ENCODE measurements around the gene SYVN1. TPM values are rescaled to one million over a fixed set of nuclear protein-coding genes. Genes with fewer than 3 reads are reported as not detected.

Gene SYVN1
- polyA plus RNA-seq, 4 donors, result 40.4 to 57.0 (median 48.3) TPM

DNA sequence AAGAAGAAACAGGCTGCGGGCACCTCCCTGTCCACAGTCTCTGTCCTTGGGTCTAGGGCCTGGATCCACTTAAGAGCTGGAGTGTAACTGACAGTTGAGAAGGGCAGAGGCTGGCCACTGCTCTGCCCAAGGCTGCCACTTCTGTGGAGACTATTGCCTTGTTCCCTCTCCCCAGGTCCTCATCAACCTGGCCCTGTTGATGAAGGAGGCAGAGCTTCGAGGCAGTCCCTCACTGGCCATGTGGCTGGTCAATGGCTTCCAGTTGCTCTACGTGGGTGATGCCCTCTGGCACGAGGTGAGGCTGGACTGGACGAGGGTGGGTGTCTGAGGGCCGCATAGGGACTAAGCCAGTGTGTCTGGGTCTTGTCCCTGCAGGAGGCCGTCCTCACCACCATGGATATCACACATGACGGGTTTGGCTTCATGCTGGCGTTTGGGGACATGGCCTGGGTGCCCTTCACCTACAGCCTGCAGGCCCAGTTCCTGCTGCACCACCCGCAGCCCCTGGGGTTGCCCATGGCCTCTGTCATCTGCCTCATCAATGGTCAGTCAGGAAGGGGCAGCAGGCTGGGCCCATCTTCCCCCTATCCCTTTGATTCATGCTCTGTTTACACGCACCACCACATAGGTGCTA lies 19.7 kb downstream of the SYVN1 start:
- no peak for DNase-seq (ENCODE audit: low read depth in 4 of 4, low spot score in 2 of 4)

- no peak for DNase-seq (ENCODE audit: low read depth in 4 of 4, low spot score in 2 of 4)
Measured at GRCh38 chr11:65113839-65114238, 20.5 kb downstream of the SYVN1 start.

DNA sequence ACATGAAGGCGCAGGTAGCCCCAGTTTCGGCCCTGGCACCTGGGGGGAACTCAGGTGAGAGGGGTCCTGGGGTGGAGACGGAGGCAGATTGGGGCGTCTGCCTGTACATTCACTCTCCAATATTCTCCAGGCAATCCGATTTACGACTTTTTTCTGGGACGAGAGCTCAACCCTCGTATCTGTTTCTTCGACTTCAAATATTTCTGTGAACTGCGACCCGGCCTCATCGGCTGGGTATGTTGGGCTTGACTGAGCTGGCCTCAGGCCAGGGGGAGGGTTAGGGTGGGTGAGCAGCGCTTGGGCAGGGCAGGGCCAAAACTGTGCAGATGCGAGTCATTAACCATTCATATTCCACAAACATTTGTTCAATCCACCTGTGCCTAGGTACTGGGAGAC lies 21.0 kb downstream of the SYVN1 start:
- DNase-seq (ENCODE audit: low read depth in 4 of 4, low spot score in 2 of 4), result no peak

- DNase-seq (ENCODE audit: low read depth in 4 of 4, low spot score in 2 of 4), result no peak
Measured at GRCh38 chr11:65112546-65113360, 21.6 kb downstream of the SYVN1 start.

DNA sequence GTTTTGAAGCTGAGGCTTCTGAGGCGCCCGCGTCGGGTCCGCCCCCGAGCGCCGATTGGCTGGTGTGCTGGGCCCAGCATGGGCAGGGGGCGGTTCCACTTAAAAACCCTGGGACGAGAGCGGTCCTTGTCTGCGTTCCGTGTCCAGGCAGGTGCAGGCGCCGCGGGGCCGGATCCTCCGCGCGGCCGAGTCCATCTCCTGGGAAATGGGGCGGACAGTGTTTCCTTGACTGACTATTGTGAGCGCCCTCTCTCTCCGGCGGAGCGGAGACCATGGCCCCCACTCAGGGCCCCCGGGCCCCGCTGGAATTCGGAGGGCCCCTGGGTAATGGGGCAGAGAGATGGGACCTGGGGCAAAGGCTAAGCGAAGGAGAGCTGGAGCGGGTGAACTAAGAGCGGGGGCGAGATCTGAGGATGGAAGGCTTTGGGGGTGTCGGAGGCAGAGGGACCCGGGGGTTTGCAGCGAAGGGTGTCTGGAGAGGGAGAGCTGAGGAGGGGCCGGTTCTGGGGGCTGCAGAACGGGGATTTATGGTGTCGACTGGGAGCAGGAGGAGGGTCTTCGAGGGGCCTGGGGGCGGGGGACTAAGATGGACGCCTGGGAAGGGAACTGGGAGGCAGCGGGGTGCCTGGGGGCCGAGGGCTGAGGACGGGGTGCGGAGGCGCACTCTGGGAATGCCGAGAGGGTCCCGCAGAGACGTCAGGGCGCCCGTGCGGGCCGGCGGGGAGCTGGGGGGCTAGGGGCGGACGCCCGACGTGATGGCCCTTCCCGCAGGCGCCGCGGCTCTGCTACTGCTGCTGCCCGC lies 22.4 kb downstream of the SYVN1 start, which contains the start of gene TM7SF2:
Gene TM7SF2 (plus strand): TSS at position 129 of the 802 bp plus-strand sequence. CDS start 144 bp downstream, at position 273.
- peak in 2 of 4 donors; percentile 82 to 91 for DNase-seq (ENCODE audit: low read depth in 4 of 4, low spot score in 2 of 4)

GRCh38 chr11:65111159-65111743 lies 23.1 kb downstream of the SYVN1 start:
- no peak for DNase-seq (ENCODE audit: low read depth in 4 of 4, low spot score in 2 of 4)

DNA sequence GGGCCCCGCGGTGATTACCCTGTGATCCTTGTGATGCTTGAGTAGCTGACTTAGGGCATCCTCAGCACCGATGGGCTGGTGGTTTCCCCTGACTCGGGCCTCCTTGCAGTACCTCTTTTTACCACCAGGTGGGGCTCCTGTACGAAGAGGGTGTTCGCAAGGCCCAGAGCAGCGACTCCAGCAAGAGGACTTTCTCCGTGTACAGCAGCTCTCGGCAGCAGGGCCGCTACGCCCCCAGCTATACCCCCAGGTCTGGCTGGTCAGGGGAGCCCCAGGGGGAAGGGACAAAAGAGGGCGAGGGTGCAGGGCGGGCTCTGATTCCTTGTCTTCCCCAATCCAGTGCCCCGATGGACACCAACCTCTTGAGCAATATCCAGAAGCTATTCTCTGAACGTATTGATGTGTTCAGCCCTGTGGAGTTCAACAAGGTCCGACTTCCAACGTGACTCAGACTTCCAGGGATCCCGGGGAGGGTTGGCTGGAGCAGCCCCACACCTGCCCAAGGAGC lies 23.9 kb downstream of the SYVN1 start:
- peak in 2 of 4 donors; percentile 53 to 76 for DNase-seq (ENCODE audit: low read depth in 4 of 4, low spot score in 2 of 4)

GRCh38 chr11:65109231-65110198 lies 24.8 kb downstream of the SYVN1 start:
- DNase-seq (ENCODE audit: low read depth in 4 of 4, low spot score in 2 of 4), result no peak

DNA sequence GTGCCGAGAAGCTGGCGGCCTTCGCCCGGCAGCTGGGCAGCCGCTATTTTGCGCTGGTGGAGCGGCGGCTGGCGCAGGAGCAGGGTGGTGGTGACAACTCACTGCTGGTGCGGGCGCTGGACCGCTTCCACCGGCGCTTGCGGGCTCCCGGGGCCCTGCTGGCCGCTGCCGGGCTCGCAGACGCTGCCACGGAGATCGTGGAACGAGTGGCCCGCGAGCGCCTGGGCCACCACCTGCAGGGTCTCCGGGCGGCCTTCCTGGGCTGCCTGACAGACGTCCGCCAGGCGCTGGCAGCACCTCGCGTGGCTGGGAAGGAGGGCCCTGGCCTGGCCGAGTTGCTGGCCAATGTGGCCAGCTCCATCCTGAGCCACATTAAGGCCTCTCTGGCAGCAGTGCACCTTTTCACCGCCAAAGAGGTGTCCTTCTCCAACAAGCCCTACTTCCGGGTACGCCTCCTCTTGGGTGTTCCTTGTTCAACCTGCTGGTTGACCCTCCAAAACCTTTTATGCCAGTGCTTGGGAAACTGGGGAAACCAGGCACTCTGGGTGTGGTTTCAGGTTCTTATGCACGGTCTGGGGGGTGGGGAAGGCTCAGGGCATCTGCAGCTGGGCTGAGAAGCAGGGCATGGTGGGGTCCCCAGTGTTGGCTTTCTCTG lies 25.7 kb downstream of the SYVN1 start:
- no peak for DNase-seq (ENCODE audit: low read depth in 4 of 4, low spot score in 2 of 4)

DNA sequence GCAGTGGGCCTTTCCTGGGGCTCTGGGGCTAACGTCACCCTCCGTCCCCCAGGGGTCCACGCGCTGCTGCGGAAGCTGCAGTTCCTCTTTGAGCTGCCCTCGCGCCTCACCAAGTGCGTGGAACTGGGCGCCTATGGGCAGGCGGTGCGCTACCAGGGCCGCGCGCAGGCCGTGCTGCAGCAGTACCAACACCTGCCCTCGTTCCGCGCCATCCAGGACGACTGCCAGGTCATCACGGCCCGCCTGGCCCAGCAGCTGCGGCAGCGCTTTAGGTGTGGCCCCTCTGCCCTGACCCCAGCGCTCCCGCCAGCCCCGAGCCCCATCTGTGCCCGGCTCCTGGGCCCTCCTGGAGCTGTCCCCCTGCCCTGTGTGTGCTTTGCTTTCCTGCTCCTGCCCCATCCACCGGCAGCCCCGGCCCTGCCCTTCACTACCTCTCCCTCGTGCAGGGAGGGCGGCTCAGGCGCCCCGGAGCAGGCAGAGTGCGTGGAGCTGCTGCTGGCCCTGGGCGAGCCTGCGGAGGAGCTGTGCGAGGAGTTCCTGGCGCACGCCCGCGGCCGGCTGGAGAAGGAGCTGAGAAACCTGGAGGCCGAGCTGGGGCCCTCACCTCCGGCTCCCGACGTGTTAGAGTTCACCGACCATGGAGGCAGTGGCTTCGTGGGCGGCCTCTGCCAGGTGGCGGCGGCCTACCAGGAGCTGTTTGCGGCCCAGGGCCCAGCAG lies 26.4 kb downstream of the SYVN1 start:
- DNase-seq (ENCODE audit: low read depth in 4 of 4, low spot score in 2 of 4), result no peak

DNA sequence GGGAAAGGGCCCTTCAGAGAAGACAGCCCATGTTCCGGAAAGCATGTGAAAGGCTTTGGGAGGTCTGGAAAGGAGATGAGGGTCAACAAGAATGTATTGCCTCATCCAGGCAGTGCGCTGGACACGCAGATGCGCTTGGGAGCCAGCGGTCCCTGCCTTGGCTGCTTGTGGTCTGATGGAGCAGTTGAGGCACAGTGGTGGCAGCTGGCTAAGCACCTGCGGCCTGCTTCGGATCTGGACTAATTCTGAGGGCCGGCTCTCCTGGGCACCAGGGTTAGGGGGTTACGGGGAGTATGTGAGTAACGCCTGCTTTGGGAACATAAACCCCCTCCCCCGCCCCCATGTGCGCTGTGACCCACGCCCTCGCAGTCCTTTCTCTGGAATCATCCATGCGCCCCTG lies 27.2 kb downstream of the SYVN1 start:
- DNase-seq (ENCODE audit: low read depth in 4 of 4, low spot score in 2 of 4), result no peak

DNA sequence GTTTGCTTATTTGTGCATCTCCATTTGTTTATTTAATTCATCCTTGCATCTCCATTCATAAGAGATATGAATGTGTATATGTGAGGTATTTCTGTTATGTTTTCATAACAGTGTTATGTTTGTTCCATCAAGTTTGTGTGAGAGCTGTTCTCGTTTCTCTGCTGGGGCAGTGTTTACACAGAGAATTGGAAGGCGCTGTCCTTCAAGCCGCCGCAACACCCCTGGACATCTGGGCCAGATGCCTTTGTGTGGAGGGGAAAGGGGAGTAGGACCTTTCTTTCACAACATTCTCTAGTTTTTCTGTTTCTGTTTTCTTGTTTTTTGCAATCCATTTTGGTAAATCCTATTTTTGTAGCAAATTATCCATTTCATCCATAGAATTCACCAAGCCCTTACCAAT lies 29.7 kb downstream of the SYVN1 start:
- no peak for DNase-seq (ENCODE audit: low read depth in 4 of 4, low spot score in 2 of 4)

- DNase-seq (ENCODE audit: low read depth in 4 of 4, low spot score in 2 of 4), result no peak
Measured at GRCh38 chr11:65103476-65103875, 30.8 kb downstream of the SYVN1 start.

DNA sequence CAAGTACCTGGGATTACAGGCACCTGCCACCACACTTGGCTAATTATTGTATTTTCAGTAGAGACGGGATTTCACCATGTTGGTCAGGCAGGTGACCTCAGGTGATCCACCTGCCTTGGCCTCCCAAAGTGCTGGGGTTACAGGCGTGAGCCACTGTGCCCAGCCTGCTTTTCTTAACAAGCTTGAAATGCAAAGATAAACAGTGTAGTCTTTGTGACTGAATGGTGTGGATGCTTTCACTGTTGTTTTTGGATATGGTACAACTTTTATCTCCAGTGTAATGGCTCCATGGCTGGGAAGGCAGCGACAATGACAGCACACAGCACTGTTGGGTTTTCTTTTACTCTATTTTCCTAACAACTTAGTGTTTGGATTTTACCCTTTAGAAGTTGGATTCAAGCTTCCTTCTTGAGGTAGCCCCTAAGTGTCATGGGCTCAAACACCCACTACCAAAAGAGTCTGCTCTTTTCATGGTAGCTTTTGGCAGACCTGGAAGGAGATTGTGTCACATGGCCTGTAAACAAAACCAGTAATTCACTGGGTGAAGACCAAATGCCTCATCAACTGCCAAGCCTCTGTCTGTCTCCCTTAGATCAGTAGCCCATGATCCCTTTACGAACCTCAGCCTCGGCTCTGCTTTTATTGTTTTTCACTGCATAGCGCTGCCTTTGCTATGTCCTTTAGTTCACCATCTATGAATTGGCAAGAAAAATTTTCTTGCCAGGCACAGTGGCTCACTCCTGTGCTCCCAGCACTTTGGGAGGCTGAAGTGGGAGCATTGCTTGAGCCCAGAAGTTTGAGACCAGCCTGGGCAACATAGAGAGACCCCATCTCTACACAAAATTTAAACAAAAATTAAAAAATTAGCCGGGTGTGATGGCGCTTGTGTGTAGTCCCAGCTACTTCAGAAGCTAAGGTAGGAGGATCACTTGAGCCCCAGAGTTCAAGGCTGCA lies 31.9 kb downstream of the SYVN1 start:
- no peak for DNase-seq (ENCODE audit: low read depth in 4 of 4, low spot score in 2 of 4)

GRCh38 chr11:65100674-65101350 lies 33.5 kb downstream of the SYVN1 start:
- no peak for DNase-seq (ENCODE audit: low read depth in 4 of 4, low spot score in 2 of 4)

GRCh38 chr11:65096926-65097325 lies 37.4 kb downstream of the SYVN1 start:
- DNase-seq (ENCODE audit: low read depth in 4 of 4, low spot score in 2 of 4), result no peak
